WTC11 (cell line): ENCODE results near the gene PRDM15.

Source experiments
- CTCF ChIP-seq: fragments of 200-600 bp; IDR thresholded peaks from 2 replicates; pipeline ENCODE4 v1.8.0; 2022; ENCODE audit warnings: antibody characterized with exemption
- NR2C2 ChIP-seq: sonication (generic); formaldehyde crosslinking; IDR thresholded peaks from 2 replicates; pipeline ENCODE4 v1.8.0; 2022; ENCODE audit warnings: mild to moderate bottlenecking, missing genetic modification reagents
- ZNF138 ChIP-seq: sonication (generic); formaldehyde crosslinking; conservative IDR thresholded peaks from 2 replicates; pipeline ENCODE4 v1.8.1; 2022; ENCODE audit warnings: mild to moderate bottlenecking, moderate library complexity, missing genetic modification reagents
- TF ChIP-seq, protein P1 (sequence below): sonication (generic); formaldehyde crosslinking; conservative IDR thresholded peaks from 2 replicates; pipeline ENCODE4 v1.8.1; 2023; ENCODE audit warnings: mild to moderate bottlenecking, low read depth, missing genetic modification reagents, moderate library complexity

DNA sequence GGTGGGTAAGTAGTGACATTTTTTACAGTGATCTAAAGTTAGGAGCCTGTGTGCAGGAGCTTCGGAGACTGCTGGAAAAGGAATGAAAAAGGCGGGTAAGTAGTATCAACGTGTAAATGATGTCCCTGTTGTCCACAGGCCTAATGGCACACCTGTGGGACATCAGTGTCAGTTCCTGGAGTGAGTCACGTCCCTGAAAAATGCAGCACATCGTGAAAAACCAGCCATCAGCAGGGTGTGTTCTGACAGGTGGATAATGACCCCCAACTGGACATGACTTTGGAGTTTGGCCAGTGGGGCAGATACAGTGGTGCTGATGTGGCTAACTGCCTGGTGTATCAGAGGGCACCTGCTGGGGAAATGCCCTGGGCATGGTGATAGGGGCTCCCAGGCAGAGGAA is 12.0 kb upstream of the PRDM15 start:
- TF ChIP-seq CTCF, result no peak
- no peak for TF ChIP-seq ZNF138 (CRISPR knock-in tag)
- TF ChIP-seq NR2C2, result no peak
- TF ChIP-seq, protein P1, sequence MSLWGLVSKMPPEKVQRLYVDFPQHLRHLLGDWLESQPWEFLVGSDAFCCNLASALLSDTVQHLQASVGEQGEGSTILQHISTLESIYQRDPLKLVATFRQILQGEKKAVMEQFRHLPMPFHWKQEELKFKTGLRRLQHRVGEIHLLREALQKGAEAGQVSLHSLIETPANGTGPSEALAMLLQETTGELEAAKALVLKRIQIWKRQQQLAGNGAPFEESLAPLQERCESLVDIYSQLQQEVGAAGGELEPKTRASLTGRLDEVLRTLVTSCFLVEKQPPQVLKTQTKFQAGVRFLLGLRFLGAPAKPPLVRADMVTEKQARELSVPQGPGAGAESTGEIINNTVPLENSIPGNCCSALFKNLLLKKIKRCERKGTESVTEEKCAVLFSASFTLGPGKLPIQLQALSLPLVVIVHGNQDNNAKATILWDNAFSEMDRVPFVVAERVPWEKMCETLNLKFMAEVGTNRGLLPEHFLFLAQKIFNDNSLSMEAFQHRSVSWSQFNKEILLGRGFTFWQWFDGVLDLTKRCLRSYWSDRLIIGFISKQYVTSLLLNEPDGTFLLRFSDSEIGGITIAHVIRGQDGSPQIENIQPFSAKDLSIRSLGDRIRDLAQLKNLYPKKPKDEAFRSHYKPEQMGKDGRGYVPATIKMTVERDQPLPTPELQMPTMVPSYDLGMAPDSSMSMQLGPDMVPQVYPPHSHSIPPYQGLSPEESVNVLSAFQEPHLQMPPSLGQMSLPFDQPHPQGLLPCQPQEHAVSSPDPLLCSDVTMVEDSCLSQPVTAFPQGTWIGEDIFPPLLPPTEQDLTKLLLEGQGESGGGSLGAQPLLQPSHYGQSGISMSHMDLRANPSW (CRISPR knock-in tag), result no peak
